Measurements from ENCODE around the gene RABGAP1L.
A peak's percentile ranks its signal among the peaks of the same experiment; 100 is the strongest.

The RABGAP1L gene

DNA sequence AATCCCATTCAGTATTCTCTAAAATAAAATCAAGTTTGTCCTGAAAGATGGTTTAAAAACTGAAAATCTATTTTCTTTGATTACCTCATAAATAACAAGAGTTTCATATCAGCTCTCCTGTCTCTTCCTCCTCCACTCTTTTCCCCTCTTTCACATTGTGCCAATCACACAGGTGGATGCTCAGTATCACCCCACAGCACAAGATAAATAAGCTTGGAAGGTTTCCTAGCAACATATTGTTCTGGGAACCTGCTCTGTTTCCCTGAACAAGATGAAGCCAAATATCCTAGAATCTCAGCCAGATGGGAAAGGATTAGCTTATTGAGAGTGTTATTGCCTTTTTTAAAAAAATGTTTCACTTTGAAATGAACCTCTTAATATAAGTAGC, 794.7 kb downstream of the RABGAP1L start:
- no peak for DNase-seq

- no peak for DNase-seq
Observed at GRCh38 chr1:174954671-174955669, 795.6 kb downstream of the RABGAP1L start.

DNA sequence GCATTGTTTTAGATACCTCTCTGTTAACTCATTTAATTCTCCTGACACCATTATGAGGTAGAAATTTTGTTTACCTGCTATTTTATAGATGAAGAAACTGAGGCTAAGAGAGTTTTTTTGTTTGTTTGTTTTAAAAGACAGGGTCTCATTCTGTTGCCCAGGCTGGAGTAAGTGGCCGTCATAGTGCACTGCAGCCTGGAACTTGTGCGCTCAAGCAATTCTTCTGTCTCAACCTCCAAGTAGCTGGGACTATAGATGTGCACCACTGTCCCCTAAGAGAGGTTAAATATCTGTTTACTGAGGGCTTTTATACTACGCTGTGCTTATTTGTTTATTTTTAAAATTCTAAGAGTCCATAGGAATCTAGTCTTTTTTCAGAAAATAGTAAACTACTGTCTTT, 796.8 kb downstream of the RABGAP1L start:
- DNase-seq, result no peak

GRCh38 chr1:174956976-174957375, 797.7 kb downstream of the RABGAP1L start:
- DNase-seq, result no peak

- DNase-seq, result no peak
Observed at GRCh38 chr1:174957829-174958228, 798.5 kb downstream of the RABGAP1L start.

- no peak for DNase-seq
Observed at GRCh38 chr1:174958396-174958795, 799.1 kb downstream of the RABGAP1L start.

- DNase-seq, result no peak
Observed at GRCh38 chr1:174960362-174960761, 801.0 kb downstream of the RABGAP1L start.

DNA sequence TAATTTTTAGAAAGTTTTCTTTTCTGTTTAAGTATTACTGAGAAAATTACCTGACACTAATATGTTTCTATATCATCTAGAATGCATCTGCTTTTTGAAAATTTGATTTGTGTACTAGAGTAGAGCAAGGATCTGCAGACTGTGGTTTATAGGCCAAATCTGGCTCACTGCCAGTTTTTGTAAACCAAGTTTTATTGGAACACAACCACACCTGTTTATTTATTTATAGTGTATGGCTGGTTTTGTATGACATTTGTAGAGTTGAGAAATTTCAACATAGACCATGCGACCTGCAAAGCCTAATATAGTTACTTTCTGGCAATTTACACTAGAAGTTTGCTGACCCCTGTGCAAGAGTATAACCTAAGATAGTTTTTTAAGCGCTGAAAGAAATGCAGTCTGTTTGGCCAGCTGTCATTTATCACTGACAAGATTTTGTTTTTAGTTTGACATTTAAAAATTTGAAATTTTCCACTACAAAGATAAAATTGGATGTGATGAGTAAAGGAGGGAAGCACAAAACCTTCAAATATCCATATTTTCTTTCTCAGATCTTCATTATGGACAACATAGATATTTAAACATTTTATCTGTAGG, 804.3 kb downstream of the RABGAP1L start:
- no peak for DNase-seq

- DNase-seq, result no peak
Observed at GRCh38 chr1:174964261-174964971, 805.1 kb downstream of the RABGAP1L start.

GRCh38 chr1:174964972-174965361, 805.6 kb downstream of the RABGAP1L start:
- no peak for DNase-seq

DNA sequence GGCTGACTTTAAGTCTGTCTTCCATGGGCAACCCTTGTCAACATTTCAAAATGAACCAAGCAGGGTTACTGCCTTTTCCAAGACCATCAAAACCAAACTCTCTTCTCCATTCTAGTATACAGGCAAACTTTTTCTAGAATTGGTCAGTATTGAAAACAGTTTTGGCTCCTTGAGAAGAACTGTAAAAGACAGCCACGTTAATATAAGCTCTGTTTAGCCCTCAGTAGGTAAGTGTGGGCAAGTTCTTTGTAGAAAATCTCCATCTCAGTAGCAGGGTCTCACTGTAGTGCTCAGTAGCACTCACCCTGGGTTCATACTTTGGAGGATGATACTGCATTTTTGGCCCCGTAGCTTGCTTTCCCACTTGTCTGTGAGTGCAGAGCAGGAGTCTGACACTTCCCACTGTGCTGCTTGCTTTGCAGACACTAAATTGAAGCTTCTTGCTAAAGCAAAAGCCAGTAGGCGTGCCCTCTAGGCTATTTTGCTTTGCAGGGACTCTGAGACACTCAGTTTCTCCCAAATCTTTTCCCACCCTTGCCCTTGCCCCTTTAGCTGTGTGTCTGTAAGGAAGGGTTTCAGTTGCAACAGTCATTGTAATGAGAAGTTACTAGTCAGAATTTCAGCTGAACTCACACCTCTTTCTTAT, 806.2 kb downstream of the RABGAP1L start:
- no peak for DNase-seq

- no peak for DNase-seq
Observed at GRCh38 chr1:174966008-174966572, 806.8 kb downstream of the RABGAP1L start.

DNA sequence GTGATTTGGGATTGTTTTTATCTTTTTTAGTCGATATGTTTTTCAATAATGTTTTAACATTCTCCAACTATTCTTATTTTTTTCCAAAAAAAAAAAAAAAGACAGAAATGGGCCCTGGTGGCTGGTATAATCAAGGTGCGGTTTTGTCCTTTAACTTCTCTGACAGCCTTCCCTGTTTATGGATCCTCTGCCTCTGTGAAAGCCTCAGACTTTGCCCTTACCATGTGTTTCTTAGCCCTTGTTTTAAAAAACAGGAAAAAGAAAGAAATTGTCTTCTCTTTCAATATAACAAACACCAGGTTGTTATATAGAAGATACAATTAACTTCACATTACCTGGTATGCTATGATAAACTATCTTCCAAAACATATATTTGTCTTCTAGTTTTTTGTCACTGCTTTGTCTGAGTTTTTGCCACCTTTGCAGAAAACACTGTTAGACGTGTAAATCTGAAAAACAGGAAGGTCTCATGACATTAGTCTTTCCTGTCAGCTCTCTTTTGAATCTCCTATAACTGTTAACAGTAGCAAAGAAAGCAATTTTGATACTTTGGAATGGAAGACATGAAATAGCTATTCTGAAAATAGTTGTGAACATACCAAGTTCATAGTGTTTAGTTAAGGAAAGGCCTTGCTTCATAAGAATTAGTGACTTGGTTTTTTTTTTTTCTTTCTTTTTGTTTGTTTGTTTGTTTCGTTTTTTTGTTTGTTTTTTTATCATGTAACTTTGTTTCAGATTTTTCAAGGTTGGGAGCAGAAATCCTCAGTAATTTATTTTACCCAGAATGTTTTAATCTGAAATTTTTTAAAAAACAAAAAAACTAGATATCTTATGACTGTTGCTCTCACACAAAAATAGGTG, 808.8 kb downstream of the RABGAP1L start:
- no peak for DNase-seq

- DNase-seq, result no peak
Observed at GRCh38 chr1:174968750-174969244, 809.5 kb downstream of the RABGAP1L start.

GRCh38 chr1:174969977-174970376, 810.7 kb downstream of the RABGAP1L start:
- DNase-seq, result no peak

GRCh38 chr1:174971466-174971865, 812.1 kb downstream of the RABGAP1L start:
- DNase-seq, result no peak

- peak; percentile 8 for DNase-seq
Observed at GRCh38 chr1:174971902-174972301, 812.6 kb downstream of the RABGAP1L start.

DNA sequence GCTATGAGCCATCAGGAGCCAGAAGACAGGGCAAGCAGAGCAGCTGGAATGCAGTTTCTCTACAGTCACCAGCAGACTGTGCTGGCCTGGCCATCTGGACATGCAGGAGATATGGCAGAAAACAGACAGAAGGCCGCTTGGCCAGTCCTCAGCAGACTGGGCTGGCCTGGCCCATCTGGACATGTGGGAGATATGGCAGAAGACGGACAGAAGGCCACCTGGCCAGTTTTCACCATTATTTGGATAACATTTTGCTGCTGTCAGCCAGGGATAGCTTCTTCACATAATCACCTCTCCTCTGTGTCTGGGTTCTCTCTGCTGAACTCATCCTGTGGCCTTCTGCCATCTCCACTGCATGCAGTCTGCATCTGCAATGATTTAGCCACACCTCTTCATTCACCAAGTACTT, 815.4 kb downstream of the RABGAP1L start:
- DNase-seq, result peak; percentile 17

GRCh38 chr1:174975764-174976163, 816.4 kb downstream of the RABGAP1L start:
- DNase-seq, result no peak

DNA sequence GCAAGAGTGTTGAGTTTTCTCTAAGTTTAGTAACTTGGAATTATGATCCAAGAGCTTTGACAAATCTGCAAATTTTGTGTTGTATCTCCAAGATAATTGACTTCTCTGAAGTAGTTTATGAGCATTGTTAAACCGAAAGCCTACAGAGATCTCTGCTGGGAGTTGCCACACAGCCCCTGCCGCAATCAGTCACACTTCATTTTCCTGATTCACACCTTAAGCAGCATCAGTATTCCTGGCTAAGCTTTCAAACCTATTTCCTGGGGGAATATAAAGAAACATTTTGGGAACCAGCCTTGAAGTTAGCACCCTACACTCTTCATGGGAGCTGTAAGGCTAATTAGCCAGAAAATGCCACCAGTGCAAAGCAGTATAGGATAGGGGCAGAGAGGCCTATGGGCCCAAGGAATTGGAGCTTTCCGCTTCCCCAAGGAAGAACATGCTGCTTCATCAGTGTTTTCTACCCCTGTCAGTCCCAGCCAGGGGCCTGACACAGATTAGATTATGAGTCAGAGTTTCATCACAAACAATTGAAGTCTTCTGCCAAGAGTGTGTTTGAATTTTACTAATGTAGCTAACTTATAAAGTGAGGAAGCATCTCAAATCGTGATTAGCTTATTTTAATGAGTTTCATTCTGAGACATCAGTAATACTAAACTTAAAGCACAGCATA, 817.3 kb downstream of the RABGAP1L start:
- no peak for DNase-seq
